GM18520 (cell line): ENCODE data around the gene SLC35F3.
A peak's percentile ranks its signal among the peaks of the same experiment; 100 is the strongest.

Experiments used
- ATAC-seq: cut with Tn5 transposase; IDR thresholded peaks from one replicate; pipeline ENCODE4 v1.9.1; 2021; ENCODE audit not compliant: unreplicated experiment

SLC35F3 gene

GRCh38 chr1:234340528-234340927 is 436.1 kb downstream of the SLC35F3 start:
- no peak for ATAC-seq

- no peak for ATAC-seq
Measured at GRCh38 chr1:234342774-234343173, 438.3 kb downstream of the SLC35F3 start.

GRCh38 chr1:234345237-234345636 is 440.8 kb downstream of the SLC35F3 start:
- no peak for ATAC-seq

GRCh38 chr1:234348964-234349363 is 444.5 kb downstream of the SLC35F3 start:
- ATAC-seq = no peak

GRCh38 chr1:234355782-234356510 is 451.5 kb downstream of the SLC35F3 start:
- ATAC-seq = no peak

GRCh38 chr1:234356615-234357269 is 452.3 kb downstream of the SLC35F3 start:
- peak; percentile 53 for ATAC-seq

GRCh38 chr1:234357831-234358230 is 453.4 kb downstream of the SLC35F3 start:
- no peak for ATAC-seq

GRCh38 chr1:234361102-234361603 is 456.7 kb downstream of the SLC35F3 start:
- no peak for ATAC-seq

GRCh38 chr1:234362558-234362957 is 458.1 kb downstream of the SLC35F3 start:
- ATAC-seq = no peak

- ATAC-seq = no peak
Measured at GRCh38 chr1:234368320-234369032, 464.0 kb downstream of the SLC35F3 start.

- no peak for ATAC-seq
Measured at GRCh38 chr1:234369033-234369430, 464.6 kb downstream of the SLC35F3 start.

GRCh38 chr1:234369784-234370183 is 465.3 kb downstream of the SLC35F3 start:
- no peak for ATAC-seq

GRCh38 chr1:234371414-234371813 is 466.9 kb downstream of the SLC35F3 start:
- ATAC-seq = no peak

GRCh38 chr1:234372011-234372757 is 467.7 kb downstream of the SLC35F3 start:
- ATAC-seq = no peak

GRCh38 chr1:234373064-234373958 is 468.8 kb downstream of the SLC35F3 start, which contains the start of gene COA6:
Gene COA6, plus strand, starts transcription at chr1:234373456. Its CDS starts 11 bp downstream, at chr1:234373467.
- ATAC-seq = peak; percentile 75

GRCh38 chr1:234373959-234374254 is 469.4 kb downstream of the SLC35F3 start:
- ATAC-seq = peak; percentile 12
